H9 (cell line): ENCODE results near the gene SMIM36. TPM values are rescaled to one million over a fixed set of nuclear protein-coding genes. Genes with fewer than 3 reads are reported as not detected.
A peak's percentile ranks its signal among the peaks of the same experiment; 100 is the strongest.
"Not testable (repeated sequence)": the region's sequence is repeated elsewhere in the genome, so short reads cannot be mapped to it uniquely, and the experiment has no call there.

Experiments
- DNase-seq: peaks from one replicate; pipeline ENCODE4 v3.0.0-alpha.2; 2017
- H2AFZ ChIP-seq: one replicate; pipeline ENCODE4 v1.6.1; 2013; ENCODE audit warnings: mild to moderate bottlenecking, low read length, control low read depth, moderate library complexity
- H2AK5ac ChIP-seq: 2 replicates; pipeline ENCODE4 v1.6.1; 2013; ENCODE audit warnings: low read length, control low read depth, mixed read lengths; ENCODE audit not compliant: insufficient read length
- H2BK120ac ChIP-seq: one replicate; pipeline ENCODE4 v1.6.1; 2013; ENCODE audit warnings: low read depth, mild to moderate bottlenecking, low read length, control low read depth, inconsistent platforms; ENCODE audit not compliant: poor library complexity, severe bottlenecking
- H2BK12ac ChIP-seq: 2 replicates; pipeline ENCODE4 v1.6.1; 2013; ENCODE audit warnings: low read length, control low read depth, mixed read lengths, low read depth; ENCODE audit not compliant: insufficient read length
- H2BK15ac ChIP-seq: 2 replicates; pipeline ENCODE4 v1.6.1; 2013; ENCODE audit warnings: low read depth, low read length, control low read depth
- H2BK20ac ChIP-seq: one replicate; pipeline ENCODE4 v1.6.1; 2013; ENCODE audit warnings: low read depth, mild to moderate bottlenecking, low read length, control low read depth, inconsistent platforms; ENCODE audit not compliant: poor library complexity, severe bottlenecking
- H2BK5ac ChIP-seq: 2 replicates; pipeline ENCODE4 v1.6.1; 2013; ENCODE audit warnings: low read length, control low read depth, mixed read lengths; ENCODE audit not compliant: insufficient read length
- H3K14ac ChIP-seq: 2 replicates; pipeline ENCODE4 v1.6.1; 2013; ENCODE audit warnings: low read length, control low read depth; ENCODE audit not compliant: insufficient read depth
- H3K18ac ChIP-seq: 2 replicates; pipeline ENCODE4 v1.6.1; 2013; ENCODE audit warnings: low read depth, mild to moderate bottlenecking, mixed read lengths, low read length, control low read depth; ENCODE audit not compliant: insufficient read length
- H3K23ac ChIP-seq: 2 replicates; pipeline ENCODE4 v1.6.1; 2013; ENCODE audit warnings: low read length, control low read depth, mixed read lengths, low read depth; ENCODE audit not compliant: insufficient read length
- H3K23me2 ChIP-seq: 2 replicates; pipeline ENCODE4 v1.6.1; 2013; ENCODE audit warnings: low read depth, mild to moderate bottlenecking, mixed read lengths, low read length, control low read depth; ENCODE audit not compliant: insufficient read length, poor library complexity, severe bottlenecking
- H3K27ac ChIP-seq: 2 replicates; pipeline ENCODE4 v1.5.1; 2013; ENCODE audit warnings: low read length, control low read depth, mixed read lengths, low read depth; ENCODE audit not compliant: insufficient read length
- H3K27me3 ChIP-seq: 2 replicates; pipeline ENCODE4 v1.6.1; 2013; ENCODE audit warnings: low read length, control low read depth, inconsistent platforms; ENCODE audit not compliant: insufficient read depth
- H3K4ac ChIP-seq: 2 replicates; pipeline ENCODE4 v1.6.1; 2013; ENCODE audit warnings: low read depth, mild to moderate bottlenecking, control low read depth, inconsistent platforms, low read length, moderate library complexity
- H3K4me1 ChIP-seq: 2 replicates; pipeline ENCODE4 v1.6.1; 2013; ENCODE audit warnings: low read length, control low read depth, inconsistent platforms; ENCODE audit not compliant: insufficient read depth
- H3K4me2 ChIP-seq: 2 replicates; pipeline ENCODE4 v1.6.1; 2013; ENCODE audit warnings: low read length, control low read depth, mixed read lengths; ENCODE audit not compliant: insufficient read length, insufficient read depth
- H3K56ac ChIP-seq: 2 replicates; pipeline ENCODE4 v1.6.1; 2013; ENCODE audit warnings: low read depth, mild to moderate bottlenecking, mixed read lengths, low read length, control low read depth; ENCODE audit not compliant: insufficient read length
- H3K79me1 ChIP-seq: 2 replicates; pipeline ENCODE4 v1.6.1; 2013; ENCODE audit warnings: low read depth, mild to moderate bottlenecking, moderate library complexity, low read length, control low read depth, inconsistent platforms; ENCODE audit not compliant: insufficient read depth, poor library complexity, severe bottlenecking
- H3K79me2 ChIP-seq: 2 replicates; pipeline ENCODE4 v1.6.1; 2013; ENCODE audit warnings: low read length, control low read depth, inconsistent platforms; ENCODE audit not compliant: insufficient read depth
- H3K9ac ChIP-seq: 2 replicates; pipeline ENCODE4 v1.6.1; 2013; ENCODE audit warnings: low read length, control low read depth, mixed read lengths; ENCODE audit not compliant: insufficient read length; ENCODE audit errors: extremely low read depth
- H3K9me3 ChIP-seq: one replicate; pipeline ENCODE4 v1.6.1; 2013; ENCODE audit warnings: low read depth, low read length, inconsistent platforms; ENCODE audit not compliant: control insufficient read depth
- H3T11ph ChIP-seq: one replicate; pipeline ENCODE4 v1.6.1; 2013; ENCODE audit warnings: mild to moderate bottlenecking, low read length, control low read depth, inconsistent platforms
- H4K20me1 ChIP-seq: one replicate; pipeline ENCODE4 v1.6.1; 2013; ENCODE audit not compliant: control insufficient read depth, insufficient read length, insufficient read depth
- H4K5ac ChIP-seq: 2 replicates; pipeline ENCODE4 v1.6.1; 2013; ENCODE audit warnings: low read depth, mild to moderate bottlenecking, mixed read lengths, low read length, control low read depth; ENCODE audit not compliant: insufficient read length
- H4K8ac ChIP-seq: replicated peaks from 2 replicates; pipeline ENCODE4 v1.6.1; 2013; ENCODE audit warnings: low read length, control low read depth, mixed read lengths, low read depth; ENCODE audit not compliant: insufficient read length
- H4K91ac ChIP-seq: 2 replicates; pipeline ENCODE4 v1.6.1; 2013; ENCODE audit warnings: low read depth, mild to moderate bottlenecking, moderate library complexity, mixed read lengths, low read length, control low read depth; ENCODE audit not compliant: insufficient read length
- H3K27ac Mint-ChIP-seq, 3 experiments: 2 replicates in 2 of 3; 3 replicates in 1 of 3; pipeline ENCODE4 v1.8.0; 2020 to 2021; ENCODE audit warnings: mixed read lengths in 3 of 3, mild to moderate bottlenecking in 1 of 3, moderate library complexity in 1 of 3
- H3K27me3 Mint-ChIP-seq: 2 replicates; pipeline ENCODE4 v1.8.0; 2021; ENCODE audit warnings: low read depth, mild to moderate bottlenecking, moderate library complexity, mixed read lengths
- H3K36me3 Mint-ChIP-seq, 3 experiments: 2 replicates in 2 of 3; 3 replicates in 1 of 3; pipeline ENCODE4 v1.8.0; 2020 to 2021; ENCODE audit warnings: low read depth in 3 of 3, mixed read lengths in 3 of 3; ENCODE audit not compliant: insufficient read depth in 1 of 3
- H3K4me1 Mint-ChIP-seq, 2 experiments: 2 replicates each; pipeline ENCODE4 v1.8.0; 2020; ENCODE audit warnings: mixed read lengths in 2 of 2
- H3K4me3 Mint-ChIP-seq, 2 experiments: 2 replicates in 1 of 2; 3 replicates in 1 of 2; pipeline ENCODE4 v1.8.0; 2020 to 2021; ENCODE audit warnings: mild to moderate bottlenecking in 2 of 2, mixed read lengths in 2 of 2, moderate library complexity in 1 of 2
- H3K9me3 Mint-ChIP-seq, 2 experiments: 2 replicates in 1 of 2; 3 replicates in 1 of 2; pipeline ENCODE4 v1.8.0; 2020; ENCODE audit warnings: mild to moderate bottlenecking in 2 of 2, mixed read lengths in 2 of 2, moderate library complexity in 1 of 2
- WGBS: extraction: QIAGEN DNeasy Blood & Tissue Kit; methylation state at CpG from one replicate; pipeline ENCODE4 v1.1.7; 2013; ENCODE audit warnings: missing lambda C conversion rate, low lambda C conversion rate, mixed read lengths; ENCODE audit not compliant: insufficient read length; ENCODE audit errors: extremely low coverage; 5-methylcytosine and 5-hydroxymethylcytosine counted together
- total RNA-seq: library from RNA; stranded (reverse); gene quantifications from 2 replicates; pipeline ENCODE4 v1.2.1, GENCODE V29; 2021
- TF ChIP-seq, protein P1 (sequence below): fragments of 200-600 bp; sonication (generic); conservative IDR thresholded peaks from 3 replicates; pipeline ENCODE4 v1.8.0; 2021; ENCODE audit warnings: antibody characterized with exemption, mild to moderate bottlenecking

The SMIM36 gene
- total RNA-seq, 1 experiment from 2014 or later, result not detected

GRCh38 chr17:55423535-55423934 lies 87.7 kb downstream of the SMIM36 start:
- H2AFZ ChIP-seq, result no peak overlapping the region
- no peak overlapping the region for H2BK20ac ChIP-seq
- H4K8ac ChIP-seq, result no peak overlapping the region
- no peak overlapping the region for H3K4me3 Mint-ChIP-seq
- peaks cover 3% of the 10 kb centered on the region for H3K23me2 ChIP-seq
- H3K79me2 ChIP-seq, result peaks cover 6% of the 10 kb centered on the region; the same call in 1 of the 2 replicates
- TF ChIP-seq, protein P1, sequence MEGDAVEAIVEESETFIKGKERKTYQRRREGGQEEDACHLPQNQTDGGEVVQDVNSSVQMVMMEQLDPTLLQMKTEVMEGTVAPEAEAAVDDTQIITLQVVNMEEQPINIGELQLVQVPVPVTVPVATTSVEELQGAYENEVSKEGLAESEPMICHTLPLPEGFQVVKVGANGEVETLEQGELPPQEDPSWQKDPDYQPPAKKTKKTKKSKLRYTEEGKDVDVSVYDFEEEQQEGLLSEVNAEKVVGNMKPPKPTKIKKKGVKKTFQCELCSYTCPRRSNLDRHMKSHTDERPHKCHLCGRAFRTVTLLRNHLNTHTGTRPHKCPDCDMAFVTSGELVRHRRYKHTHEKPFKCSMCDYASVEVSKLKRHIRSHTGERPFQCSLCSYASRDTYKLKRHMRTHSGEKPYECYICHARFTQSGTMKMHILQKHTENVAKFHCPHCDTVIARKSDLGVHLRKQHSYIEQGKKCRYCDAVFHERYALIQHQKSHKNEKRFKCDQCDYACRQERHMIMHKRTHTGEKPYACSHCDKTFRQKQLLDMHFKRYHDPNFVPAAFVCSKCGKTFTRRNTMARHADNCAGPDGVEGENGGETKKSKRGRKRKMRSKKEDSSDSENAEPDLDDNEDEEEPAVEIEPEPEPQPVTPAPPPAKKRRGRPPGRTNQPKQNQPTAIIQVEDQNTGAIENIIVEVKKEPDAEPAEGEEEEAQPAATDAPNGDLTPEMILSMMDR, result no peak
- H2BK120ac ChIP-seq, result no peak overlapping the region
- no peak overlapping the region for H3K4me2 ChIP-seq
- H4K20me1 ChIP-seq, result no peaks in the 10 kb centered on the region
- H2BK12ac ChIP-seq, result no peak overlapping the region
- no peaks in the 10 kb centered on the region for H3K27me3 ChIP-seq
- peaks cover 13% of the 10 kb centered on the region for H3K27me3 Mint-ChIP-seq
- H3K9me3 Mint-ChIP-seq, result no peaks in the 10 kb centered on the region
- H3K14ac ChIP-seq, result no peak overlapping the region
- H3K4ac ChIP-seq, result no peak overlapping the region
- peaks cover 4 to 13% (median 13%) of the 10 kb centered on the region in 3 experiments; a peak in 6 of 7 replicates for H3K36me3 Mint-ChIP-seq
- H3K79me1 ChIP-seq, result peaks cover 8% of the 10 kb centered on the region
- WGBS, result no CpG with 5 or more reads among the region's 3 CpGs
- no peak overlapping the region for H3K27ac Mint-ChIP-seq
- no peak overlapping the region for H2BK15ac ChIP-seq
- H2AK5ac ChIP-seq, result no peak overlapping the region
- H3K9ac ChIP-seq, result no peak overlapping the region
- H3K4me1 ChIP-seq, result no peaks in the 10 kb centered on the region; the same call in 1 of the 2 replicates
- H3K27ac ChIP-seq, result no peak overlapping the region
- H3K18ac ChIP-seq, result no peak overlapping the region
- H4K91ac ChIP-seq, result no peak overlapping the region
- H4K5ac ChIP-seq, result no peak overlapping the region
- H3T11ph ChIP-seq, result no peak overlapping the region
- H3K23ac ChIP-seq, result no peak overlapping the region
- no peak overlapping the region for H3K56ac ChIP-seq
- no peak for DNase-seq
- H3K9me3 ChIP-seq, result no peaks in the 10 kb centered on the region
- peaks cover 18 to 24% of the 10 kb centered on the region in 2 experiments for H3K4me1 Mint-ChIP-seq
- H2BK5ac ChIP-seq, result no peak overlapping the region

- not testable (repeated sequence) for H2BK15ac ChIP-seq, H3K79me2 ChIP-seq, H4K5ac ChIP-seq, H3K4me2 ChIP-seq, H2BK120ac ChIP-seq, H3K27ac Mint-ChIP-seq, H4K8ac ChIP-seq, H2AFZ ChIP-seq, H3K4me1 ChIP-seq, H3T11ph ChIP-seq, H3K23ac ChIP-seq, H3K23me2 ChIP-seq, H3K9me3 ChIP-seq, H2BK20ac ChIP-seq, H3K9ac ChIP-seq, H4K20me1 ChIP-seq, H4K91ac ChIP-seq, H3K79me1 ChIP-seq, H3K14ac ChIP-seq, H3K9me3 Mint-ChIP-seq, H3K27me3 ChIP-seq, H2BK5ac ChIP-seq, H3K27ac ChIP-seq, H3K56ac ChIP-seq, DNase-seq, H2BK12ac ChIP-seq, H3K18ac ChIP-seq, H3K4ac ChIP-seq, H2AK5ac ChIP-seq
- peak overlapping the region in 1 of 2 experiments; percentile 51; a peak in 2 of 5 replicates for H3K4me3 Mint-ChIP-seq
- WGBS, result no CpG with 5 or more reads among the region's 6 CpGs
- peaks cover 4 to 19% (median 17%) of the 10 kb centered on the region in 3 experiments for H3K36me3 Mint-ChIP-seq
- H3K27me3 Mint-ChIP-seq, result peaks cover 13% of the 10 kb centered on the region
- peaks cover 21 to 25% of the 10 kb centered on the region in 2 experiments for H3K4me1 Mint-ChIP-seq
Measured at GRCh38 chr17:55422828-55423164, 88.5 kb downstream of the SMIM36 start.
